ENCODE data around the gene INVS. TPM values are rescaled to one million over a fixed set of nuclear protein-coding genes. Genes with fewer than 3 reads are reported as not detected.

Gene INVS
- total RNA-seq, 1 experiment from 2014 or later: 21.1 TPM

- H3K27ac ChIP-seq (ENCODE audit: low read depth, low read length): no peak overlapping the region
- H4K20me1 ChIP-seq (ENCODE audit: insufficient read depth): peaks cover 6% of the 10 kb centered on the region; the same call in 1 of the 2 replicates
- POLR2A ChIA-PET: no interaction called here
- H3K36me3 ChIP-seq (ENCODE audit: control insufficient read depth in 1 of 2, insufficient read depth in 2 of 2, low read length in 2 of 2): peaks cover 10 to 46% of the 10 kb centered on the region in 2 experiments
- no peak overlapping the region for H2AFZ ChIP-seq (ENCODE audit: low read depth, low read length, poor library complexity, severe bottlenecking)
- no peaks in the 10 kb centered on the region for H3K9me3 ChIP-seq (ENCODE audit: control insufficient read depth in 1 of 2, insufficient read depth in 1 of 2, low read depth in 1 of 2, low read length in 2 of 2)
- H3K9ac ChIP-seq (ENCODE audit: low read length): no peak overlapping the region
- RAD21 ChIA-PET (ENCODE audit: low non-redundant PET in 1 of 2, low total read pairs in 2 of 2, uncharacterized antibody in 2 of 2, unreplicated experiment in 2 of 2): no interaction called here
- H3K4me1 ChIP-seq (ENCODE audit: control insufficient read depth in 1 of 2, insufficient read depth in 2 of 2, low read length in 2 of 2): no peaks in the 10 kb centered on the region
- H3K79me2 ChIP-seq (ENCODE audit: insufficient read depth, low read length): peaks cover 81% of the 10 kb centered on the region
- no peak overlapping the region for H3K4me2 ChIP-seq (ENCODE audit: low read length)
- TF ChIP-seq ZBTB33 (IDR thresholded peaks at IDR 0.05; ENCODE audit: extremely low read depth, insufficient replicate concordance, low read length): no peak
- TF ChIP-seq REST (IDR thresholded peaks at IDR 0.05; ENCODE audit: low read depth): no peak
- TF ChIP-seq FOSL1 (IDR thresholded peaks at IDR 0.05; ENCODE audit: low read depth): no peak
- no peak for TF ChIP-seq CBX3 (IDR thresholded peaks at IDR 0.05; ENCODE audit: low read depth)
- no peak for TF ChIP-seq RAD21 (IDR thresholded peaks at IDR 0.05; ENCODE audit: low read depth)
- TF ChIP-seq TCF7L2 (IDR thresholded peaks at IDR 0.05; ENCODE audit: borderline replicate concordance, extremely low read depth, insufficient read depth, insufficient read length): no peak
- no peak for TF ChIP-seq MAX (IDR thresholded peaks at IDR 0.05)
- no peak for TF ChIP-seq ELF1 (IDR thresholded peaks at IDR 0.05; ENCODE audit: borderline replicate concordance, low read depth)
- TF ChIP-seq EZH2 (IDR thresholded peaks at IDR 0.05): no peak
- H3K9me2 ChIP-seq (ENCODE audit: insufficient read depth): no peaks in the 10 kb centered on the region
- ATAC-seq (no peak), DNase-seq (ENCODE audit: low read depth, low spot score) (no peak)
- no TSS peak for BruUV-seq (replicated peaks)
- no peaks in the 10 kb centered on the region for H3K27me3 ChIP-seq (ENCODE audit: insufficient read depth, low read length)
- H3K4me3 ChIP-seq (replicated peaks in 1 of 2; ENCODE audit: low read depth in 1 of 2, low read length in 2 of 2): no peak overlapping the region
- CTCF ChIA-PET: interaction anchor here (1.1 kb wide), 1 partner anchor 18 kb away, joined by 6 read pairs; no protein-coding TSS in a partner anchor
- intact Hi-C loops (cut with micrococcal nuclease): no loop called here
Observed at GRCh38 chr9:100306283-100306682, 207.2 kb downstream of the INVS start.

All from HCT116 (cell line).